8988T (cell line): ENCODE results near the gene EIF4H.
"Not testable (repeated sequence)": the region's sequence is repeated elsewhere in the genome, so short reads cannot be mapped to it uniquely, and the experiment has no call there.

Experiments used
- DNase-seq: peaks from one replicate; pipeline ENCODE4 v3.0.0; 2011

Gene EIF4H

DNA sequence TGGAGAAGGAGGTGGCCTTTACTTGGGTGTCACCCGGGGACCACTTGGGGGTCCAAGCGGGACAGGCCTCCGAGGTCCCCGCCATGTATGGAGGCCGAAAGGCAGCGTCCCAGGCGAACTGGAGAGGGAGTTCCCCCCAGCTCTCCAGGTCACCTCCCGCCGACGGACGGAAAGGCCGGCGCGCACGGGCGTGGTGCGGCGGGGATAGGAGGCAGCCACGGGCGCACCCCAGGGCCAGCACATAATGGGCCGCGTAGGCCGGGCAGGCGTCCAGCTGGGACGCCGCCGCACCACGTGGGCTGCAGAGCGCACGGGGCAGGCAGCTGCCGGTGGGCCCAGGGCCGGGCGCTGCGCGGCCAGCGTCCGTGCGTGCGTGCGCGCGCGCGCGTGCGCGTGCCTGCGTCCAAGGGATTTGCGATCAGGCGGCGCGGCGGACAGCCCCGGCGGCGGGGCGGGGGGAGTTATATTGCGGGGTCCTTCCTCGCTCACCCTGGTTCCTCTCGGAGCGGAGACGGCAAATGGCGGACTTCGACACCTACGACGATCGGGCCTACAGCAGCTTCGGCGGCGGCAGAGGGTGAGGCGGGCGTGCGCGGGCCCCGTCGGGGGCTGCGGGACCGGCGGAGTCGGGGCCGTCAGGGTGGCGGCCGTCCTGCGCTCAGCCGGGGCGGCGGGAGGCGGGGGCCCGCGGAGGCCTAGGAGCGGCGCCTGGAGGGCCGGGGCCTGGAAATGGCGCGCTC lies at the start of gene EIF4H:
Gene EIF4H, plus strand, starts transcription at position 491 of the 740 bp plus-strand sequence. Its CDS starts 28 bp downstream, at position 519.
- peak; percentile 76 for DNase-seq

DNA sequence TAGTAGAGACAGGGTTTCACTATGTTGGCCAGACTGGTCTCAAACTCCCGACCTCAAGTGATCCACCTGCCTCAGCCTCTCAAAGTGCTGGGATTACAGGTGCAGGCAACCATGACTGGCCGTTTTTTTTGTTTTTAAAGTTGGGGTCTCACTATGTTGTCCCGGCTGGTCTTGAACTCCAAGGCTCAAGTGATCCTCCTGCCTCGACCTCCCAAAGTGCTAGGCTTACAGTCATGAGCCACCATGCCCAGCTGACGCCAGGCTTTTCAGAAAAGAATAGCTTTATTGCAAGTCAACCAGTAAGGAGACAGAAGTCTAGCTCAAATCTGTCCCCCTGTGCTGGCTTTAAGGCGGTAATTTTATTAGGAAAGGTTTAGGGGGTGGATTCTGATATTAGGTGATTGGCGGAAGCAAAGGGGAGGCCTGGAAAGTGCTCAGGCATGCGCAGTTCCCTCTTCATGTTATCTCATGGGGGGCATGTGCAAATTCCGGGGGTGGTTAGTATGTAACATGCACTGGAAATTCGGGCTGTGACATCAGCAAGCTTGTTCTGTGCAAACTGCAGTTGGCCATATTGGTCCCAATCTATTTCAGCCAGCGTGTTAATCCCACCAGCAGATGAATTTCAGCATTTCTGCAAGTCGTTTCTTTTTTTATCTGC lies 47.8 kb upstream of the EIF4H start:
- DNase-seq = no peak

DNA sequence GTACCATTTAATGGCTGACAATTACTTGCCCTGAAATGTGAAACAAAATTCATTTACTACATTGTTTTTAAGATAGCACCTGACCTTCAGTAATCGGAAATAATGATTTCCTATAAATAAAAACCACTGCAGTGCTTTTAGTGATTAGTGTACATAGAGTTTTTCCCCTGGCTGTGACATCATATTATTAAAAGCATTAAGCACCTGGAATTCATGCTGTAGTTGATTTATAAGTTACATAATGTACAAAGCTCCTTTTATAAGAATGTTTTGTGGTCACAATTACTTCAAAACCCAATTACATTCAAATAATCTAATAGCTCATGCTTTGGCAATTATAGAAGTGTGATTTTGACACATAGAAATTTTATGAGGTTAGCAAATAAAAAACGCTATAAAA lies 44.3 kb upstream of the EIF4H start:
- DNase-seq = no peak

DNA sequence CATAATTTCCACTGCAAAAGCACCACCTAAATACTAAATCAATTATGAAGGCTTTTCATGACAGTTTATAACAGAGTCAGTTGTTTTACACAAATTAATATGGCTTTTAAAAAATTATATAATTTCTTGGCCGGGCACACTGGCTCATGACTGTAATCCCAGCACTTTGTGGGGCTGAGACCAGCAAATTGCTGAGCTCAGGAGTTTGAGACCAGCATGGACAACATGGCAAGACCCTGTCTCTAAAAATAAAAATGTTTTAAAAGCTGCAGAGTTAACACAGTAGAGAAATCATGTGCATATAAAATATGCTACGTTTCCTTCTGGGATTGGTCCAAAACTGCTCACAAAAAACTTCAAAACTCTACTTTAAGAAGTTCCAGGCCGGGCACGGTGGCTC lies 43.6 kb upstream of the EIF4H start:
- no peak for DNase-seq

- DNase-seq = no peak
Observed at GRCh38 chr7:74134117-74134620, 40.0 kb upstream of the EIF4H start.

DNA sequence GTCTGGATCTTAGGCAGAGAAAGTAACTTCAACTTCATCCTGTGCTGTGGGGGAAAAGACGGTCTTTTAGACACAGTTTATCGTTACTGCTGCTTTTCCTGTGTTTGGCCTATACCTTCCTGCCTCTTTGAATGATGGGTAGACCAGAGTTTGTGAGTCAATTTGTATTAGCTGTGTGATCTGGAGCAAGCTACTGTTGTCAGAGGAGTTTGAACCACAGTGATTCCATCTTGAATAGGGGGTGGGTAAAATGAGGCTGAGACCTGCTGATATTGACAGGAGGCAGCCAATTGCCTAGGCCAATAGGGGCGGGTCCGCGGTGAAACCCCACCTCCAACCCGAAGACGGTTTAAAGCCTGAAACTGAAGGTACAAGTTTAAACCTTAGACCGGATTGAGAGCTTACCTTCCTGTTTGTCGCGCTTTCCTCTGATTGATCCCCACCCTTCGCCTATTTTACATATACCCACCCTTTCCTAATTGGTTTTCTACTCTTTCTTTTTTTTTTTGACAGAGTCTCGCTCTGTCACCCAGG lies 35.8 kb upstream of the EIF4H start:
- DNase-seq = no peak

GRCh38 chr7:74138945-74139843 lies 35.0 kb upstream of the EIF4H start:
- DNase-seq = no peak

- no peak for DNase-seq
Observed at GRCh38 chr7:74141705-74142104, 32.5 kb upstream of the EIF4H start.

- DNase-seq = no peak
Observed at GRCh38 chr7:74143383-74143782, 30.8 kb upstream of the EIF4H start.

- DNase-seq = no peak
Observed at GRCh38 chr7:74148491-74148890, 25.7 kb upstream of the EIF4H start.

DNA sequence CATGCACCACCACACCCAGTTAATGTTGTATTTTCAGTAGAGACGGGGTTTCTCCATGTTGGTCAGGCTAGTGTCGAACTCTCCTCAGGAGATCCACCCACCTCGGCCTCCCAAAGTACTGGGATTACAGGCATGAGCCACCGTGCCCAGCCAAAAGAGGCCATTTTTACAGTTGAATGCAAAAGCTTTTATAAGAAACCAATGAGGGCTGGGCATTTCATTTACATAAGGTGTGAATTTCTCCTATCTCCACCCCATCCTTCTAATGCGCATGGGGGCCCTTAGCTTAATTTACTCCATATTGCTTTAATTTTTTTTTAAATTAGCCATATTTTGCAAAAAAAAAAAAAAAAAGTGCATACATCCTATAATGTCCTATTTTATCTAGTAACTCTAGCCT lies 25.1 kb upstream of the EIF4H start:
- DNase-seq = no peak

DNA sequence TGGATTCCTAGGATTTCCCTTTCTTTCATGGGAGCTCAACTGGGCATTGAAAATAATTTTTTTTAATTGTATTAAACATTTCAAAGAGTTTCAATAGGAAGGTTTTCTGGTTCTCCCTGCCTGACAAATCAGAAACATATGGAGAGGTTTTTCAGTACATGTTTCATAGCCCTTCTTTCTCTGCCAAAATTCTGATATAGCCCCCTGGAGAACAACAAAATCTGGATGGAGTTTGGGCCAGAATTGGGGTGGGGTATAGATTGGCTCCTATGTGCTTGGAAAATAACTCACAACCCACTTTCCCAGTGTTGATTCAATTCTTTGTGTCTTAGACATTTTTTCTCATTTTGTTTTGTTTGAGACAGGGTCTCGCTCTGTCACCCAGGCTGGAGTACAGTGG lies 24.6 kb upstream of the EIF4H start:
- no peak for DNase-seq

DNA sequence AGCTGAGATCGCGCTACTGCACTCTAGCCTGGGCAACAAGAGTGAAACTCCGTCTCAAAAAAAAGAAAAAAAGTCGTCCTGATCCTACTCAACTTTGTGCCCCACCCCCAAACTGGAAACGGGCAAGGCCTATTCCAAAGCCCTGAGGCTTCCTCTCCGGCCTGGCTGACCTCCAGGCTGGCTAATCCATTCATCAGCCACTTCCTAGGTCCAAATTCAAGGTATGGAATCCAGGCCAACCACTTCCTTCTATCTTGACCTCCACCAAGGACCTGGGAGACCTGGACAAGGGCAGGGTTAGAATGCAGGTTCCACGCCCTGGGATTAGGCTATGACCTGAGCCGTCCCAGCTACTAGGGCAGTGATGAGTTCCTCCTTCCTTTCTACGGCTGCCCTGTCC lies 20.4 kb upstream of the EIF4H start:
- DNase-seq = no peak

DNA sequence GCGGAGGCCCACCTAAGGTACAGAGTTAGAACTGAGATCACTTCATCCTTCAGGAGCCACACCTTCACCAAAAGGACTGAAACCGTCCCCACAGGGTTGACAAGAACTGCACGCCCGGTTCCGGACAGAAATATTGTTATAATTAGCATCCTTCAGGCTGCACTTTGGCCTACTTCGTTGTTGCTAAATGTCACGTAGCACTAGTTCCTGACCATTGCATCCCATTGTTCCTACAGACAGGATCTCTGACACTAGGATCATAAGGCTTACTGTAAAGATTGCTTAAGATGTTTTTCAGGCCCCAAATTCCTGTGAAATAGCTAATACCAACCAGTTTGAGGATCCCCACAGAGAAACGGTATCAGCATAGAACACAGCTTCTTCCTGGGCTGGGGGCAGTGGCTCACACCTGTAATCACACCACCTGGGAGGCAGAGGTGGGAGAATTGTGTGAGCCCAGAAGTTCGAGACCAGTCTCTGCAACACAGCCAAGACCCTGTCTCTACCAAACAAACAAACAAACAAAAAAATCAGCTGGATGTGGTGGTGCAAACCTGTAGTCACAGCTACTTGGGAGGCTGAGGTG lies 18.3 kb upstream of the EIF4H start:
- no peak for DNase-seq

- no peak for DNase-seq
Observed at GRCh38 chr7:74157605-74158004, 16.6 kb upstream of the EIF4H start.

DNA sequence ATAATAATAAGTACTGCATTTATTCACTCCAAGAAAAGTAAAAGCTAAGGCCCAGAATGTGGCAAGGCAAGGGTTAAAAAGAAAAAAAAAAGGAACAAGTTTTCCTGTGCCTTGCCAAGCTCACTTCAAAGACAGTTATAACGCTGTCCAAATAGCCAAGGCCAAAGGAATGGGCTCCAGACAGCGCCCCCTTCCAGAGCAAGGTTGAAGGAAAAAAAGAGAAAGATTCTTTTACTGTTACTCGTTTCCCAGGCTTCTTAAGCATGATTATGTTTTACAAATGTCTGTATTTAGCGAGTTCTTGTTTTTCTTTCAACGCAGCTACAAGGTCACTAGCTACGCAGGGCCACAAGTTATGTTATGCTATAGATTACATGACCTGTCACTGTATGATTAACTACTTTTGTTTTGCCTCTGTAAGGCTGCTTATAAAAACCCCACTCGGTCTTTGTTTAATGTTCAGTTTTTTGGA lies 9.1 kb upstream of the EIF4H start:
- DNase-seq = no peak

- DNase-seq = no peak
Observed at GRCh38 chr7:74165867-74166593, 8.1 kb upstream of the EIF4H start.

DNA sequence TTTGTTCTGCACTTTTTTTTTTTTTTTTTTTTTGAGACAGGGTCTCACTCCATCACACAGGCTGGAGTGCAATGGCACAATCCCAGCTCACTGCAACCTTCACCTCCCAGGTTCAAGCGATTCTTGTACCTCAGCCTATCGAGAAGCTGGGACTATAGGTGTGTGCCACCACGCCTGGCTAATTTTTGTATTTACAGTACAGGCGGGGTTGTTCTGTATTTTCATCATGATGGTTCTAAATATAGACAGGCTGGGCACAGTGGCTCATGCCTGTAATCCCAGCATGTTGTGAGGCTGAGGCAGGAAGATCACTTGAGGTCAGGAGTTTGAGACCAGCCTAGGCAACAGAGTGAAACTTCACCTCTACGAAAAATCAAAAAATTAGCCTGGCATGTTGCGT lies 6.8 kb upstream of the EIF4H start:
- DNase-seq = not testable (repeated sequence)

GRCh38 chr7:74173074-74173473 lies 1.1 kb upstream of the EIF4H start:
- DNase-seq = no peak

DNA sequence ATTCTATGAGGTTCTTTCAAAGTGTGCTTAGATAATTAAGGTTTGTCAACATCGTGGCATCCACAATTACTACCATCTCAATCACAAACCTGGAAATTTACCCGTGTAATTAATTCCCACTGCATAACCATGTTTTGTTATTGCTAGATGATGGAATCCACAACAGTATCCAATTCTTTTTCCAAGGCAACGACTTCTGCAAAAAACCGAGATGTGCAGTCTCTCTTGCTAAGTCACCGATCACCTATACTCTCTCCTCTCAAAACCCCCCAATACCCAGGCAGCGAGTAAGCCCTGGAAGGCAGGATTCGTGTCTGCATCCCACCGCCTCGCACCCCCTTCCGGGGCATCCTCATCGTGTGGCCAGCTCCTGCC lies 678 bp upstream of the EIF4H start:
- DNase-seq = no peak

DNA sequence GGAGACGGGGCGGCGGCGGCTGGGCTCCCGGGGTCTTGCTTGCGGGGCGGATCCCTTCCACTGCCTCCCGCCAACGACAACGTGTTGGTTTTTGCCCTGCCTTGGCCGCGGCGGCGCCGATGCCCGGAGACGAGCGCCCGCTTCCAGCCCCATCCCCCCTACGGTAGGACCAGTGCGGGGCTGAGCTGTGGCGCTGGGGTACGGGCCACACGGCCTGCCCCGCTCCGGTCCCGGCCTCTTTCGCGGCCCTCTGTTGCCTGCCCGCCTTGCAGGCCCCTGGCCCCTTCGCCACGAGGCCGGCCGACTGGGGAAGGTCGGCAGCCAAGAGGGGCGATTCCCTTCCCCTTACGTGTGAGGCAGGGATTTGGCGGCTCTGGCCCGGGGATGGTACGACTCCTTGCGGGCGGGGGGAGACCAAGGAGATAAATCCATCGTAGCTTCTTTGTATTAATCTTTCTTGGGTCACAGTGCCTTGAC lies 488 bp downstream of the EIF4H start:
- DNase-seq = no peak

DNA sequence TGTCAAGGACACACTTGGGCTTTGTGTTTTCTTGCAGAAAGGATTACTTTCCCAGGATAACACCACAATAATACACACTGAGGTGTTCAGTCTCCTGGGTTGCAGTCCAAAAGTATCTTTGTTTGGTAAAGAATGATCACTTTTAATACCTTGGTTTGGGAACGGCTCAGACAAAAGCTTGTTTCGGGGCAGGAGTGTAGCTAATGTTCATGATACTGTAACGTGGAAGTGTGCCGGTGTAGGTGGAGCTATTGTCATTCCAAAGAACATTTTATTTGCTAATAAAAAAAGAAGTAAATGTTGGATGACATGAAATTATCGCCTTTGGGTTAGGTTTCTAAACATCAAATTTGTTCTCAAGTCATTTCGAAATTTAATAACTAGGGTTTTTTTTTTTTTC lies 1.2 kb downstream of the EIF4H start:
- DNase-seq = no peak
